NCI-H526 treated with DMSO at 0.1 percent for 48 hours (cell line): ENCODE data around the gene CAPNS1.

ENCODE experiments used
- DNase-seq: peaks from one replicate; lab custom pipeline; 2025; lab: John Stamatoyannopoulos, UW

CAPNS1 gene

GRCh38 chr19:36139473-36140303 is at the start of gene CAPNS1:
TSS of gene CAPNS1 (plus strand) at chr19:36140066. CDS start at chr19:36141012, 946 bp downstream.
- peak; percentile 94 for DNase-seq

- no peak for DNase-seq
Observed at GRCh38 chr19:36090910-36091695, 48.8 kb upstream of the CAPNS1 start.

GRCh38 chr19:36092566-36092965 is 47.3 kb upstream of the CAPNS1 start:
- DNase-seq: no peak

- no peak for DNase-seq
Observed at GRCh38 chr19:36093146-36093662, 46.7 kb upstream of the CAPNS1 start.

- no peak for DNase-seq
Observed at GRCh38 chr19:36093687-36094086, 46.2 kb upstream of the CAPNS1 start.

- DNase-seq: no peak
Observed at GRCh38 chr19:36097036-36097435, 42.8 kb upstream of the CAPNS1 start.

GRCh38 chr19:36099166-36099785 is 40.6 kb upstream of the CAPNS1 start:
- no peak for DNase-seq

- no peak for DNase-seq
Observed at GRCh38 chr19:36100476-36100875, 39.4 kb upstream of the CAPNS1 start.

- no peak for DNase-seq
Observed at GRCh38 chr19:36101550-36102327, 38.1 kb upstream of the CAPNS1 start.

GRCh38 chr19:36103040-36103626 is 36.7 kb upstream of the CAPNS1 start:
- no peak for DNase-seq

- no peak for DNase-seq
Observed at GRCh38 chr19:36103842-36104552, 35.9 kb upstream of the CAPNS1 start.

GRCh38 chr19:36106441-36106840 is 33.4 kb upstream of the CAPNS1 start:
- DNase-seq: no peak

GRCh38 chr19:36106991-36107390 is 32.9 kb upstream of the CAPNS1 start:
- DNase-seq: no peak

GRCh38 chr19:36108684-36109083 is 31.2 kb upstream of the CAPNS1 start:
- no peak for DNase-seq

GRCh38 chr19:36110487-36111199 is 29.2 kb upstream of the CAPNS1 start, which contains the start of gene OVOL3:
TSS of gene OVOL3 (plus strand) at chr19:36111143. CDS start at chr19:36111203, 60 bp downstream.
- peak; percentile 82 for DNase-seq

- no peak for DNase-seq
Observed at GRCh38 chr19:36111200-36111539, 28.7 kb upstream of the CAPNS1 start.

GRCh38 chr19:36112678-36113077 is 27.2 kb upstream of the CAPNS1 start:
- no peak for DNase-seq

GRCh38 chr19:36113425-36113824 is 26.4 kb upstream of the CAPNS1 start:
- DNase-seq: no peak

- DNase-seq: peak; percentile 42
Observed at GRCh38 chr19:36113894-36114720, 25.8 kb upstream of the CAPNS1 start.
